Measurements from ENCODE around the gene AP2M1. TPM values are rescaled to one million over a fixed set of nuclear protein-coding genes. Genes with fewer than 3 reads are reported as not detected.

The AP2M1 gene
- total and polyA plus RNA-seq, 2 donors (not counting 1 experiment from before 2014, with no cell fraction given), result 430 to 746 TPM

GRCh38 chr3:184164648-184165330 lies 9.9 kb upstream of the AP2M1 start:
- H3K4me3 ChIP-seq (replicated peaks in 1 of 4; ENCODE audit: control extremely low read depth in 1 of 4, insufficient read depth in 1 of 4, low read depth in 3 of 4, low read length in 4 of 4), result no peak overlapping the region
- TF ChIP-seq CTCF (conservative IDR thresholded peaks at IDR 0.05 in 1 of 2, IDR thresholded peaks at IDR 0.05 in 1 of 2; ENCODE audit: low read depth in 1 of 2, low read length in 2 of 2) (no peak), EZH2 (IDR thresholded peaks at IDR 0.05; ENCODE audit: low read length, missing control alignments) (no peak)
- H3K4me1 ChIP-seq (ENCODE audit: control insufficient read depth, extremely low read depth, insufficient read depth, low read length), result peaks cover 11% of the 10 kb centered on the region
- no peak overlapping the region for H3K9ac ChIP-seq (ENCODE audit: insufficient read depth, low read length)
- H4K20me1 ChIP-seq (ENCODE audit: control insufficient read depth, extremely low read depth, insufficient read depth, low read length), result no peaks in the 10 kb centered on the region
- H3K36me3 ChIP-seq (ENCODE audit: control insufficient read depth, insufficient read depth, low read length), result peaks cover 35% of the 10 kb centered on the region
- H3K27me3 ChIP-seq (ENCODE audit: control insufficient read depth, insufficient read depth, low read length), result no peaks in the 10 kb centered on the region
- H3K79me2 ChIP-seq (ENCODE audit: control insufficient read depth, insufficient read depth, low read length), result peaks cover 39% of the 10 kb centered on the region
- H3K9me3 ChIP-seq (ENCODE audit: control insufficient read depth, insufficient read depth, low read depth, low read length), result no peaks in the 10 kb centered on the region
- no peak overlapping the region for H3K4me2 ChIP-seq (ENCODE audit: extremely low read depth, insufficient read depth, low read length)
- no peak overlapping the region for H3K27ac ChIP-seq (ENCODE audit: insufficient read depth, low read length)
- H2AFZ ChIP-seq (ENCODE audit: low read length), result no peak overlapping the region
- no peak for DNase-seq (ENCODE audit: low read depth in 2 of 2)

DNA sequence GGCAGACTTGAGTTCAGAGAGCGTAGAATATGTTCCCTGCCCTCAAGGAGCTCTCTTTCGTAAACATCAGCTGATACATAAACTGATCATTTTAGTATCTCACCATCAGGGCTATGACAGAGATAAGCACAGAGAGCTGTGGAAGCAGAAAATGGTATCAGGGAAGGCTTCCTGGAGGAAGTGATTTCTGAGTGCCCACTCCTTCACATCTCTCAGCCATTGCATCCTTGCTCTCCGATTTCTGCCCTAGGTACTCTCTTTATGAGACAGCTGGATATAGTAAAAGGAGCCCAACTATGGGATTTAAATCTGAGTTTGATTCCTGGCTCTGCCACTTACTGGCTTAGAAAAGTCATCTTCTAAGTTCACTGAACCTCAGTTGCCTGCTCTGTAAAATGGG lies 9.1 kb upstream of the AP2M1 start:
- TF ChIP-seq EZH2 (IDR thresholded peaks at IDR 0.05; ENCODE audit: low read length, missing control alignments) (no peak), CTCF (conservative IDR thresholded peaks at IDR 0.05 in 1 of 2, IDR thresholded peaks at IDR 0.05 in 1 of 2; ENCODE audit: low read depth in 1 of 2, low read length in 2 of 2) (no peak)
- Histone ChIP-seq H3K27me3 (ENCODE audit: control insufficient read depth, insufficient read depth, low read length) (no peaks in the 10 kb centered on the region), H3K4me2 (ENCODE audit: extremely low read depth, insufficient read depth, low read length) (no peak overlapping the region), H3K36me3 (ENCODE audit: control insufficient read depth, insufficient read depth, low read length) (peaks cover 38% of the 10 kb centered on the region), H3K79me2 (ENCODE audit: control insufficient read depth, insufficient read depth, low read length) (peaks cover 33% of the 10 kb centered on the region), H3K9me3 (ENCODE audit: control insufficient read depth, insufficient read depth, low read depth, low read length) (no peaks in the 10 kb centered on the region), H4K20me1 (ENCODE audit: control insufficient read depth, extremely low read depth, insufficient read depth, low read length) (no peaks in the 10 kb centered on the region), H2AFZ (ENCODE audit: low read length) (no peak overlapping the region), H3K9ac (ENCODE audit: insufficient read depth, low read length) (no peak overlapping the region), H3K4me1 (ENCODE audit: control insufficient read depth, extremely low read depth, insufficient read depth, low read length) (peaks cover 9% of the 10 kb centered on the region), H3K27ac (ENCODE audit: insufficient read depth, low read length) (no peak overlapping the region), H3K4me3 (replicated peaks in 1 of 4; ENCODE audit: control extremely low read depth in 1 of 4, insufficient read depth in 1 of 4, low read depth in 3 of 4, low read length in 4 of 4) (no peak overlapping the region)
- no peak for DNase-seq (ENCODE audit: low read depth in 2 of 2)

- no peaks in the 10 kb centered on the region for H4K20me1 ChIP-seq (ENCODE audit: control insufficient read depth, extremely low read depth, insufficient read depth, low read length)
- H3K27ac ChIP-seq (ENCODE audit: insufficient read depth, low read length), result no peak overlapping the region
- no peak overlapping the region for H3K9ac ChIP-seq (ENCODE audit: insufficient read depth, low read length)
- H3K79me2 ChIP-seq (ENCODE audit: control insufficient read depth, insufficient read depth, low read length), result peaks cover 23% of the 10 kb centered on the region
- H3K36me3 ChIP-seq (ENCODE audit: control insufficient read depth, insufficient read depth, low read length), result peaks cover 38% of the 10 kb centered on the region
- no peak overlapping the region for H3K4me2 ChIP-seq (ENCODE audit: extremely low read depth, insufficient read depth, low read length)
- TF ChIP-seq EZH2 (IDR thresholded peaks at IDR 0.05; ENCODE audit: low read length, missing control alignments) (no peak), CTCF (conservative IDR thresholded peaks at IDR 0.05 in 1 of 2, IDR thresholded peaks at IDR 0.05 in 1 of 2; ENCODE audit: low read depth in 1 of 2, low read length in 2 of 2) (no peak)
- no peaks in the 10 kb centered on the region for H3K9me3 ChIP-seq (ENCODE audit: control insufficient read depth, insufficient read depth, low read depth, low read length)
- no peak for DNase-seq (ENCODE audit: low read depth in 2 of 2)
- H3K4me3 ChIP-seq (replicated peaks in 1 of 4; ENCODE audit: control extremely low read depth in 1 of 4, insufficient read depth in 1 of 4, low read depth in 3 of 4, low read length in 4 of 4), result no peak overlapping the region
- no peaks in the 10 kb centered on the region for H3K27me3 ChIP-seq (ENCODE audit: control insufficient read depth, insufficient read depth, low read length)
- no peak overlapping the region for H2AFZ ChIP-seq (ENCODE audit: low read length)
- H3K4me1 ChIP-seq (ENCODE audit: control insufficient read depth, extremely low read depth, insufficient read depth, low read length), result peaks cover 4% of the 10 kb centered on the region
Measured at GRCh38 chr3:184166671-184167070, 8.0 kb upstream of the AP2M1 start.
